GM12878 (cell line): ENCODE results near the gene TRPM3. TPM values are rescaled to one million over a fixed set of nuclear protein-coding genes. Genes with fewer than 3 reads are reported as not detected.

Source experiments
- ATAC-seq: fragments of 200-7000 bp; cut with Tn5 transposase; 3 replicates; pipeline ENCODE4 v1.9.1; 2020; ENCODE audit warnings: mild to moderate bottlenecking, moderate library complexity
- BruUV-seq: library from RNA; stranded (reverse); fragments of 400-500 nt; replicated peaks from 2 replicates; lab custom pipeline; 2021; lab: Mats Ljungman, UMichigan
- CTCF ChIA-PET: fragments of 300-600 bp; sonication (Branson Sonifier 250); formaldehyde crosslinking; extraction: SDS; loops from one replicate; lab custom pipeline; 2021; ENCODE audit warnings: inconsistent platforms; lab: Yijun Ruan, JAX
- POLR2A ChIA-PET: fragments of 350-600 bp; formaldehyde crosslinking; extraction: SDS; loops from one replicate; lab custom pipeline; 2021; ENCODE audit warnings: inconsistent platforms; lab: Charles Lee
- RAD21 ChIA-PET: fragments of 300-600 bp; sonication (Branson Sonifier 250); formaldehyde crosslinking; loops from one replicate; lab custom pipeline; 2023; ENCODE audit warnings: antibody characterized with exemption; ENCODE audit not compliant: unreplicated experiment; lab: Charles Lee
- SMC1A ChIA-PET: fragments of 300-600 bp; sonication (Branson Sonifier 250); formaldehyde crosslinking; loops from one replicate; lab custom pipeline; 2023; ENCODE audit not compliant: unreplicated experiment, uncharacterized antibody; lab: Charles Lee
- DNase-seq: peaks from one replicate; pipeline ENCODE4 v3.0.0-alpha.2; 2011; ENCODE audit warnings: low read depth, low spot score
- FAIRE-seq: peaks from 3 replicates; lab custom pipeline; 2011; peaks lifted over from hg19 to GRCh38; lab: Jason Lieb, UNC
- H2AFZ ChIP-seq: 2 replicates; pipeline ENCODE4 v1.6.0; 2011; ENCODE audit warnings: low read depth, low read length, control low read depth; ENCODE audit not compliant: control insufficient read depth
- H3K27ac ChIP-seq: 2 replicates; pipeline ENCODE4 v1.5.1; 2011; ENCODE audit warnings: control low read depth; ENCODE audit not compliant: control insufficient read depth, insufficient read depth
- H3K27me3 ChIP-seq, 2 experiments: replicated peaks in 1 of 2; 2 replicates each; pipeline versions ENCODE4 v1.6.0 to v1.6.1; 2011; ENCODE audit warnings: low read length in 1 of 2; ENCODE audit not compliant: control insufficient read depth in 2 of 2, insufficient read depth in 2 of 2
- H3K36me3 ChIP-seq, 2 experiments: 2 replicates each; pipeline ENCODE4 v1.5.1; 2011; ENCODE audit warnings: low read length in 1 of 2; ENCODE audit not compliant: control insufficient read depth in 2 of 2, insufficient read depth in 2 of 2
- H3K4me1 ChIP-seq: 2 replicates; pipeline ENCODE4 v1.6.1; 2011; ENCODE audit warnings: mild to moderate bottlenecking, low read length, moderate library complexity, mixed read lengths; ENCODE audit not compliant: control insufficient read depth, insufficient read depth
- H3K4me2 ChIP-seq: 2 replicates; pipeline ENCODE4 v1.6.0; 2011; ENCODE audit warnings: control low read depth; ENCODE audit not compliant: control insufficient read depth, insufficient read depth
- H3K4me3 ChIP-seq: fragments of 200-600 bp; sonication (generic); 2 replicates; pipeline ENCODE4 v1.5.1; 2016
- H3K79me2 ChIP-seq: 2 replicates; pipeline ENCODE4 v1.6.0; 2011; ENCODE audit warnings: low read length; ENCODE audit not compliant: control insufficient read depth, insufficient read depth
- H3K9ac ChIP-seq: 2 replicates; pipeline ENCODE4 v1.8.0; 2011; ENCODE audit warnings: low read length, control low read depth, mixed read lengths; ENCODE audit not compliant: control insufficient read depth, insufficient read depth
- H3K9me3 ChIP-seq: replicated peaks from 3 replicates; pipeline ENCODE4 v1.5.1; 2011; ENCODE audit warnings: mild to moderate bottlenecking, low read length; ENCODE audit not compliant: control insufficient read depth, insufficient read depth
- H4K20me1 ChIP-seq: 2 replicates; pipeline ENCODE4 v1.6.0; 2011; ENCODE audit not compliant: control insufficient read depth, insufficient read depth
- ATF7 ChIP-seq: fragments of 450-650 bp; IDR thresholded peaks from 2 replicates; pipeline ENCODE4 v1.6.1; 2016; ENCODE audit warnings: low read depth, mild to moderate bottlenecking
- BHLHE40 ChIP-seq, 2 experiments: fragments of 450-650 bp in 1 of 2; IDR thresholded peaks; 2 replicates each; pipeline ENCODE4 v1.6.1; 2011 to 2017; ENCODE audit warnings: low read depth in 2 of 2, borderline replicate concordance in 1 of 2, improper control_type of control experiment in 1 of 2, low read length in 1 of 2, mild to moderate bottlenecking in 1 of 2
- BRCA1 ChIP-seq: IDR thresholded peaks from 2 replicates; pipeline ENCODE4 v1.6.1; 2011; ENCODE audit warnings: low read depth, low read length, improper control_type of control experiment
- CBFB ChIP-seq: IDR thresholded peaks from 2 replicates; pipeline ENCODE4 v1.6.1; 2016; ENCODE audit warnings: antibody characterized with exemption, low read depth
- HDAC2 ChIP-seq: fragments of 200-600 bp; sonication (generic); IDR thresholded peaks from 2 replicates; pipeline ENCODE4 v1.6.1; 2017
- NFYB ChIP-seq: IDR thresholded peaks from 2 replicates; pipeline ENCODE4 v1.6.1; 2011; ENCODE audit warnings: low read depth, mild to moderate bottlenecking, low read length, improper control_type of control experiment, moderate library complexity; ENCODE audit not compliant: insufficient read depth
- RB1 ChIP-seq: fragments of 450-650 bp; formaldehyde crosslinking; IDR thresholded peaks from 2 replicates; pipeline ENCODE4 v1.6.1; 2017; ENCODE audit warnings: mild to moderate bottlenecking, borderline replicate concordance
- SREBF1 ChIP-seq: IDR thresholded peaks from 2 replicates; pipeline ENCODE4 v1.6.1; 2012; ENCODE audit warnings: mild to moderate bottlenecking, low read length
- whole genome bisulfite sequencing: methylation state at CpG from one replicate; pipeline ENCODE4 v1.1.6; 2016; ENCODE audit warnings: low lambda C conversion rate; ENCODE audit not compliant: insufficient replicate concordance, insufficient coverage; ENCODE audit errors: missing lambda C conversion rate; 5-methylcytosine and 5-hydroxymethylcytosine counted together
- in situ Hi-C: fragments of 300-500 bp; cut with MboI; formaldehyde crosslinking; loops from 9 replicates; pipeline ENCODE4 v1.14.3; 2018; ENCODE audit warnings: mixed read lengths
- intact Hi-C: fragments of 100-400 bp; cut with micrococcal nuclease; formaldehyde crosslinking; loops from one replicate; pipeline ENCODE4 v1.14.2; 2022; ENCODE audit not compliant: unreplicated experiment
- polyA plus RNA-seq, 11 experiments: library from polyadenylated mRNA; depleted of rRNA in 4 of 11; unstranded in 6 of 11; stranded (reverse) in 5 of 11; fragments of >200 nt; fragmentation: Nextera tagmentation in 4 of 11; fragmentation: Illumina TruSeq in 1 of 11; extraction: Ambion mirVana in 4 of 11; extraction: Trizol in 1 of 11; gene quantifications; 1 replicate in 1 of 11; 2 replicates in 10 of 11; pipeline versions ENCODE4 v1.2.1 to v1.2.3, GENCODE V29; 2011 to 2016; ENCODE audit warnings: inconsistent platforms in 2 of 11, missing spikeins in 2 of 11, low read depth in 1 of 11
- total RNA-seq, 4 experiments: library from RNA; depleted of rRNA in 3 of 4; stranded (reverse); fragments of >200 nt in 3 of 4; fragmentation: Illumina TruSeq in 1 of 4; extraction: Trizol in 1 of 4; gene quantifications; 2 replicates each; pipeline versions ENCODE4 v1.2.1 to v1.2.3, GENCODE V29; 2013 to 2021
- TF ChIP-seq, protein P1 (sequence below): fragments of 450-650 bp; IDR thresholded peaks from 2 replicates; pipeline ENCODE4 v1.6.1; 2017; ENCODE audit warnings: mild to moderate bottlenecking, moderate library complexity

The TRPM3 gene
- total and polyA plus RNA-seq, 10 of the 15 experiments (the other 5 are each of a cell fraction or from before 2014, with no cell fraction given): not detected

DNA sequence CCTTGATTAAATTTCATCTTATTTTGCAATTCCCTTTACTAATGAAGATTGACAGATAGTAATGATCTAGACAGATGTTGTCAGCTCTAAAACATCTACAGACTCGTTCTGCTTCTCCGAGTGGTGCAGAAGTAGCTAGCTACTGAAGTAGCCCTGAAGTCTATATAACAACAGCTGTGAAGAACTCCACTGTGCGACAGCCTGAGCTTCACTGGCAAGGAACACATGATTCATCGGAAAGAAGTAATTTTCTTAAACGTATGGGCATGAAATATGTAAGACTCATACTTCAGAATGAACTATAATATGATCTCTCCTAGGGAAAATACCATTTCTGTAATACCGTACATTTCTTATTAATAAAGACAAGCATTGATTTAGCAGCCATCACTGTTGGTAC lies 96.2 kb downstream of the TRPM3 start:
- no peaks in the 10 kb centered on the region for H4K20me1 ChIP-seq
- H3K27me3 ChIP-seq: no peaks in the 10 kb centered on the region
- POLR2A ChIA-PET: interaction anchor here (0.5 kb wide), 1 partner anchor 66 kb away, joined by 3 read pairs; no protein-coding TSS in a partner anchor
- no peak overlapping the region for H2AFZ ChIP-seq
- no peak overlapping the region for H3K4me3 ChIP-seq
- RAD21 ChIA-PET: no interaction called here
- CTCF ChIA-PET: no interaction called here
- in situ Hi-C loops: no loop called here
- H3K4me1 ChIP-seq: no peaks in the 10 kb centered on the region
- SMC1A ChIA-PET: no interaction called here
- intact Hi-C loops: no loop called here
- no peak overlapping the region for H3K9ac ChIP-seq
- no peak for DNase-seq
- H3K9me3 ChIP-seq: no peaks in the 10 kb centered on the region
- no peak for FAIRE-seq
- TF ChIP-seq HDAC2 (no peak), NFYB (no peak), CBFB (no peak), SREBF1 (no peak), BRCA1 (no peak), RB1 (no peak), BHLHE40 (IDR thresholded peaks at IDR 0.05; ENCODE audit: borderline replicate concordance in 1 of 2, low read depth in 2 of 2, low read length in 1 of 2) (no peak), ATF7 (no peak)
- TF ChIP-seq, protein P1, sequence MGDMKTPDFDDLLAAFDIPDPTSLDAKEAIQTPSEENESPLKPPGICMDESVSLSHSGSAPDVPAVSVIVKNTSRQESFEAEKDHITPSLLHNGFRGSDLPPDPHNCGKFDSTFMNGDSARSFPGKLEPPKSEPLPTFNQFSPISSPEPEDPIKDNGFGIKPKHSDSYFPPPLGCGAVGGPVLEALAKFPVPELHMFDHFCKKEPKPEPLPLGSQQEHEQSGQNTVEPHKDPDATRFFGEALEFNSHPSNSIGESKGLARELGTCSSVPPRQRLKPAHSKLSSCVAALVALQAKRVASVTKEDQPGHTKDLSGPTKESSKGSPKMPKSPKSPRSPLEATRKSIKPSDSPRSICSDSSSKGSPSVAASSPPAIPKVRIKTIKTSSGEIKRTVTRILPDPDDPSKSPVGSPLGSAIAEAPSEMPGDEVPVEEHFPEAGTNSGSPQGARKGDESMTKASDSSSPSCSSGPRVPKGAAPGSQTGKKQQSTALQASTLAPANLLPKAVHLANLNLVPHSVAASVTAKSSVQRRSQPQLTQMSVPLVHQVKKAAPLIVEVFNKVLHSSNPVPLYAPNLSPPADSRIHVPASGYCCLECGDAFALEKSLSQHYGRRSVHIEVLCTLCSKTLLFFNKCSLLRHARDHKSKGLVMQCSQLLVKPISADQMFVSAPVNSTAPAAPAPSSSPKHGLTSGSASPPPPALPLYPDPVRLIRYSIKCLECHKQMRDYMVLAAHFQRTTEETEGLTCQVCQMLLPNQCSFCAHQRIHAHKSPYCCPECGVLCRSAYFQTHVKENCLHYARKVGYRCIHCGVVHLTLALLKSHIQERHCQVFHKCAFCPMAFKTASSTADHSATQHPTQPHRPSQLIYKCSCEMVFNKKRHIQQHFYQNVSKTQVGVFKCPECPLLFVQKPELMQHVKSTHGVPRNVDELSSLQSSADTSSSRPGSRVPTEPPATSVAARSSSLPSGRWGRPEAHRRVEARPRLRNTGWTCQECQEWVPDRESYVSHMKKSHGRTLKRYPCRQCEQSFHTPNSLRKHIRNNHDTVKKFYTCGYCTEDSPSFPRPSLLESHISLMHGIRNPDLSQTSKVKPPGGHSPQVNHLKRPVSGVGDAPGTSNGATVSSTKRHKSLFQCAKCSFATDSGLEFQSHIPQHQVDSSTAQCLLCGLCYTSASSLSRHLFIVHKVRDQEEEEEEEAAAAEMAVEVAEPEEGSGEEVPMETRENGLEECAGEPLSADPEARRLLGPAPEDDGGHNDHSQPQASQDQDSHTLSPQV: no peak
- WGBS: 23% methylated on average over 6 of the region's 6 CpGs
- ATAC-seq: no peak
- BruUV-seq: no TSS peak
- no peaks in the 10 kb centered on the region for H3K79me2 ChIP-seq
- no peak overlapping the region for H3K27ac ChIP-seq
- H3K4me2 ChIP-seq: no peak overlapping the region
- H3K36me3 ChIP-seq: no peaks in the 10 kb centered on the region
